Raji (cell line): ENCODE results near the gene PLG.

Source experiments
- POLR2A ChIP-seq: IDR thresholded peaks from 2 replicates; pipeline ENCODE4 v1.6.1; 2011; ENCODE audit warnings: low read depth, low read length, control low read depth; ENCODE audit not compliant: insufficient read depth

The PLG gene

GRCh38 chr6:160801418-160801817 is 99.4 kb downstream of the PLG start:
- TF ChIP-seq POLR2A: no peak
